ENCODE results near the gene NPAS3. TPM values are rescaled to one million over a fixed set of nuclear protein-coding genes. Genes with fewer than 3 reads are reported as not detected.

NPAS3 gene
- total RNA-seq, 2 experiments from 2014 or later = not detected

GRCh38 chr14:33042591-33042990 lies 103.9 kb downstream of the NPAS3 start:
- ATAC-seq = no peak
- Mint-ChIP-seq H3K4me3 (no peak overlapping the region), H3K36me3 (ENCODE audit: low read depth) (no peaks in the 10 kb centered on the region), H3K27me3 (no peaks in the 10 kb centered on the region), H3K4me1 (ENCODE audit: low read depth) (no peaks in the 10 kb centered on the region), H3K27ac (no peak overlapping the region), H3K9me3 (peaks cover 4% of the 10 kb centered on the region)
- no peak for DNase-seq
- TF ChIP-seq CTCF (IDR thresholded peaks at IDR 0.05) = no peak
- intact Hi-C loops (cut with micrococcal nuclease) = no loop called here
- ChIA-PET POLR2A (no interaction called here), CTCF (no interaction called here)

- DNase-seq (no peak), ATAC-seq (no peak)
- no peak for TF ChIP-seq CTCF (IDR thresholded peaks at IDR 0.05)
- Mint-ChIP-seq H3K4me3 (no peak overlapping the region), H3K27ac (no peak overlapping the region), H3K27me3 (no peaks in the 10 kb centered on the region), H3K4me1 (ENCODE audit: low read depth) (no peaks in the 10 kb centered on the region), H3K9me3 (peaks cover 4% of the 10 kb centered on the region), H3K36me3 (ENCODE audit: low read depth) (no peaks in the 10 kb centered on the region)
- intact Hi-C loops (cut with micrococcal nuclease) = no loop called here
- POLR2A ChIA-PET = no interaction called here
- CTCF ChIA-PET = no interaction called here
Observed at GRCh38 chr14:33045760-33046159, 107.1 kb downstream of the NPAS3 start.

GRCh38 chr14:33052943-33053342 lies 114.3 kb downstream of the NPAS3 start:
- CTCF ChIA-PET = no interaction called here

GRCh38 chr14:33056213-33056612 lies 117.5 kb downstream of the NPAS3 start:
- no peak for TF ChIP-seq CTCF (IDR thresholded peaks at IDR 0.05)
- POLR2A ChIA-PET = no interaction called here
- intact Hi-C loops (cut with micrococcal nuclease) = no loop called here
- H3K4me1 Mint-ChIP-seq (ENCODE audit: low read depth) = no peaks in the 10 kb centered on the region
- DNase-seq (no peak), ATAC-seq (no peak)
- H3K9me3 Mint-ChIP-seq = no peaks in the 10 kb centered on the region
- no peaks in the 10 kb centered on the region for H3K36me3 Mint-ChIP-seq (ENCODE audit: low read depth)
- CTCF ChIA-PET = no interaction called here
- H3K27ac Mint-ChIP-seq = no peak overlapping the region
- H3K27me3 Mint-ChIP-seq = no peaks in the 10 kb centered on the region
- H3K4me3 Mint-ChIP-seq = no peak overlapping the region

More at GRCh38 chr14:33052943-33053342, 114.3 kb downstream of the NPAS3 start:
- DNase-seq = no peak
- H3K36me3 Mint-ChIP-seq (ENCODE audit: low read depth) = no peaks in the 10 kb centered on the region
- H3K27ac Mint-ChIP-seq = no peak overlapping the region
- TF ChIP-seq CTCF (IDR thresholded peaks at IDR 0.05) = no peak
- H3K4me1 Mint-ChIP-seq (ENCODE audit: low read depth) = no peaks in the 10 kb centered on the region
- no peaks in the 10 kb centered on the region for H3K9me3 Mint-ChIP-seq
- no peaks in the 10 kb centered on the region for H3K27me3 Mint-ChIP-seq
- intact Hi-C loops (cut with micrococcal nuclease) = no loop called here
- ATAC-seq = no peak
- no peak overlapping the region for H3K4me3 Mint-ChIP-seq
- POLR2A ChIA-PET = no interaction called here

GRCh38 chr14:33057585-33057984 lies 118.9 kb downstream of the NPAS3 start:
- ChIA-PET POLR2A (no interaction called here), CTCF (no interaction called here)
- DNase-seq (no peak), ATAC-seq (no peak)
- Mint-ChIP-seq H3K9me3 (no peaks in the 10 kb centered on the region), H3K27me3 (no peaks in the 10 kb centered on the region), H3K4me1 (ENCODE audit: low read depth) (no peaks in the 10 kb centered on the region), H3K27ac (no peak overlapping the region), H3K4me3 (no peak overlapping the region), H3K36me3 (ENCODE audit: low read depth) (no peaks in the 10 kb centered on the region)
- TF ChIP-seq CTCF (IDR thresholded peaks at IDR 0.05) = no peak
- intact Hi-C loops (cut with micrococcal nuclease) = no loop called here

Measured in activated CD8-positive, alpha-beta T cell treated with anti-CD3 and anti-CD28 coated beads for 36 hours (primary cell).